Progenitor cell of endocrine pancreas (in vitro differentiated cells): ENCODE data around the gene SNX32. TPM values are rescaled to one million over a fixed set of nuclear protein-coding genes. Genes with fewer than 3 reads are reported as not detected.

Experiments
- DNase-seq: peaks from one replicate; pipeline ENCODE4 v3.0.0; 2021; ENCODE audit warnings: low spot score; ENCODE audit not compliant: unreplicated experiment
- H3K27ac Mint-ChIP-seq: 2 replicates; pipeline ENCODE4 v1.8.0; 2021; ENCODE audit warnings: mild to moderate bottlenecking, moderate library complexity, mixed read lengths
- H3K27me3 Mint-ChIP-seq: 2 replicates; pipeline ENCODE4 v1.8.0; 2021; ENCODE audit warnings: mixed read lengths
- H3K36me3 Mint-ChIP-seq: 2 replicates; pipeline ENCODE4 v1.8.0; 2022; ENCODE audit warnings: mixed read lengths; ENCODE audit not compliant: insufficient read depth
- H3K4me1 Mint-ChIP-seq: 2 replicates; pipeline ENCODE4 v1.8.0; 2021; ENCODE audit warnings: low read depth, mixed read lengths
- H3K4me3 Mint-ChIP-seq: 2 replicates; pipeline ENCODE4 v1.8.0; 2021; ENCODE audit warnings: low read depth, mild to moderate bottlenecking, moderate library complexity, mixed read lengths
- H3K9me3 Mint-ChIP-seq: 2 replicates; pipeline ENCODE4 v1.8.0; 2021; ENCODE audit warnings: low read depth, mixed read lengths
- CTCF ChIP-seq: fragments of 200-600 bp; sonication (generic); IDR thresholded peaks from one replicate; pipeline ENCODE4 v1.5.0; 2021; ENCODE audit warnings: antibody characterized with exemption, mild to moderate bottlenecking; ENCODE audit not compliant: unreplicated experiment
- total RNA-seq: library from RNA; stranded (reverse); gene quantifications from 2 replicates; pipeline ENCODE4 v1.2.1, GENCODE V29; 2021

SNX32 gene
- total RNA-seq, 1 donor from 2014 or later = 4.6 TPM

GRCh38 chr11:65866509-65867283 is 32.9 kb downstream of the SNX32 start:
- H3K9me3 Mint-ChIP-seq = no peaks in the 10 kb centered on the region
- no peak overlapping the region for H3K27ac Mint-ChIP-seq
- H3K36me3 Mint-ChIP-seq = peaks cover 12% of the 10 kb centered on the region
- no peak for TF ChIP-seq CTCF
- no peak overlapping the region for H3K4me3 Mint-ChIP-seq
- H3K4me1 Mint-ChIP-seq = no peaks in the 10 kb centered on the region
- DNase-seq = no peak
- H3K27me3 Mint-ChIP-seq = no peaks in the 10 kb centered on the region

DNA sequence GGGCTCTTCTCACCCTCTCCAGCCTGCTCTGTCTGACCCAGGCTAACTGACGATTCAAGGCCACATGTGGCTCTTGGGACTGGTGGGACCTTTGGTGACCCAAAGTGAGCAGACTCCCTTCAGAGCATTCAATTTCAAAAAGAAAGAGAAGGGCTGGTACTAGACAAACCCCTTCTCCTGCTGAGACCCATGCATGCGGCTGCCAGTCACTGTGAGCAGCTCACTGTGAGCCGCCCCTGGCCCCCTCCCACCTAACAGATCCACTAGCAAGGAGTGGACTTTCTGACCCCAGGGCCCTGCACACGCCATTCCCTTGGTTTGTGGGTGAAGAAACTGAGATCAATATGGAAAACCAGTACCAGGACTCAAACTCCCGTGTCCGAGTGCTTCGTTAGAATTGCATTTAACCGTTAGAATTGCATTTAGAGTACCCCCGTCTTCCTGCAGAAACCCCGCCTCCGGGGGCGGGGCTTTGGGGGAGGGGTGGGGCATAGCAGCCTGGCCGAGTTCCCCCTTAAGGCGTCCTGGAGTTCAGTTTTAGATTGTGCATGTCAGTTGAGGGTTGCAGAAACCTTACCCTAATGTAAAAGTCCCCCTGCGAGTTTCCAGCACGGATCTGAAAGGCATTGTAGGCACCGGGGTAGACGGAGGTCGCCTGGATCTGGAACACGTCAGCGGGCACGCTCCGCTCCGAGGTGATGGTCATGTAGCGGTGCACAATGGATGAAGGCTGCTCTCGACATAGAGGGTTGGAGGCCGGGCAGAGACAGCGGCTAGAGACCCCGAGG is 33.7 kb downstream of the SNX32 start:
- peaks cover 12% of the 10 kb centered on the region for H3K36me3 Mint-ChIP-seq
- peaks cover 2% of the 10 kb centered on the region for H3K4me1 Mint-ChIP-seq
- TF ChIP-seq CTCF = no peak
- no peak overlapping the region for H3K27ac Mint-ChIP-seq
- no peak for DNase-seq
- no peaks in the 10 kb centered on the region for H3K9me3 Mint-ChIP-seq
- H3K27me3 Mint-ChIP-seq = no peaks in the 10 kb centered on the region
- no peak overlapping the region for H3K4me3 Mint-ChIP-seq

DNA sequence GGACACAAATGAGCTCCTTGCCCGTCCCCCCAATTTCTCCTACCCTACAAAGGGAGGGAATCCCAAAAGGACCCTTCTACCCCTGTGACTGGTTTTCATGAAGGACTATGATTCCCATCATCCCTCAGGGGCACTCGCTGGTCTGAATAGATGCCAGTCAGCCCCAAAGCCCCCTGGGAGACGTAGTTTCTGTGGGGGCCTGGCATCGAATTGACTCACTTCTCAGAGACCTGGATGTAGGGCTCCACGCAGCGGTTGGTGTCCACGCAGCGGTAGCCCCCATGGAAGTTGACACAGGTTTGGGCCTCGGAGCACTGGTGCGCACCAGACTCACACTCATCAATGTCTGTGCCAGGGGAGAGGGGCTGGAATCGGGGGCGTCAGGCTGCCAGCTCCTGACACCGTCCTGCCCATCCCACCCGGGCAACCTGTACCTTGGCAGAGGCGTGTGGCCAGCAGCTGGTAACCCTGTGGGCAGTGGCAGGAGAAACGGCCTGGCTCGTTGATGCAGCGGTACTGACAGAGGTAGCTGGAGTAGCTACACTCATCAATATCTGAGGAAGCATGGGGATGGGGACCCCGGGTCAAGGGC is 34.4 kb downstream of the SNX32 start:
- no peak for DNase-seq
- no peak overlapping the region for H3K27ac Mint-ChIP-seq

GRCh38 chr11:65868907-65869306 is 35.1 kb downstream of the SNX32 start:
- H3K27me3 Mint-ChIP-seq = no peaks in the 10 kb centered on the region
- TF ChIP-seq CTCF = no peak

More for the DNA sequence above, 34.4 kb downstream of the SNX32 start:
- no peaks in the 10 kb centered on the region for H3K9me3 Mint-ChIP-seq
- no peak overlapping the region for H3K4me3 Mint-ChIP-seq
- H3K27me3 Mint-ChIP-seq = no peaks in the 10 kb centered on the region
- no peak for TF ChIP-seq CTCF
- peaks cover 9% of the 10 kb centered on the region for H3K36me3 Mint-ChIP-seq
- H3K4me1 Mint-ChIP-seq = peaks cover 5% of the 10 kb centered on the region

DNA sequence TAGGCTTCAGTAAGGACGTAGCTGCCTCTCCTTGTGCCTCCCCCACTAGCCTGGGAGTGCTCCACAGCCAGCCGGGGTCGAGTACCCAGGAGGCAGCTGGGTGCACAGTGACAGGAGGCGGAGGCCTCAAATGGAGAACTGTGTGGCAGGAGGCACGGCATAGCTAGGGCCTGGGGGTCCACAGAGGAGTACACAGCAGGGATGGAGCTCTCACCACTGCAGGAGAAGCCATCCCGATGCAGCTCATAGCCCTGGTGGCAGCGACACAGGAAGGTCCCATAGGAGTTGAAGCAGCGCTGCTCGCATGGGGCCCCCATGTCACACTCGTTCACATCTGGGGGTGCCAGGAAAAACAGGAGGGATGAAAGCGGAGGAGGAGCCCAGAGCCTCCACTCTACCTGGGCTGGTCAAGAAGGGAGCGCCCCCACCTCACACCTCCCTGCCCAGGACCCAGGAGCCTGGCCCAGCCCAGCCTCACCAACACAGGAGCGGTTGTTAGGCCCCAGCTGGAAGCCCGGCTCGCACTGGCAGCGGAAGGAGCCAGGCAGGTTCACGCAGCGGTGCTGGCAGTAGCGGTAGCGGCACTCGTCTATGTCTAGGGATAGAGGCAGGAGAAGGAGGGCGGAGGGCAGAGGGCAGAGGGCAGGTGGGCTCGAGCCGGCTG is 36.0 kb downstream of the SNX32 start:
- no peak for TF ChIP-seq CTCF
- Mint-ChIP-seq H3K4me3 (no peak overlapping the region), H3K36me3 (peaks cover 8% of the 10 kb centered on the region), H3K9me3 (no peaks in the 10 kb centered on the region), H3K4me1 (peaks cover 7% of the 10 kb centered on the region), H3K27ac (no peak overlapping the region), H3K27me3 (no peaks in the 10 kb centered on the region)
- no peak for DNase-seq

More at GRCh38 chr11:65868907-65869306, 35.1 kb downstream of the SNX32 start:
- peaks cover 7% of the 10 kb centered on the region for H3K4me1 Mint-ChIP-seq
- no peak for DNase-seq
- peaks cover 9% of the 10 kb centered on the region for H3K36me3 Mint-ChIP-seq
- H3K9me3 Mint-ChIP-seq = no peaks in the 10 kb centered on the region
- no peak overlapping the region for H3K27ac Mint-ChIP-seq
- no peak overlapping the region for H3K4me3 Mint-ChIP-seq
